ENCODE data around the gene MOGAT1.

DNA sequence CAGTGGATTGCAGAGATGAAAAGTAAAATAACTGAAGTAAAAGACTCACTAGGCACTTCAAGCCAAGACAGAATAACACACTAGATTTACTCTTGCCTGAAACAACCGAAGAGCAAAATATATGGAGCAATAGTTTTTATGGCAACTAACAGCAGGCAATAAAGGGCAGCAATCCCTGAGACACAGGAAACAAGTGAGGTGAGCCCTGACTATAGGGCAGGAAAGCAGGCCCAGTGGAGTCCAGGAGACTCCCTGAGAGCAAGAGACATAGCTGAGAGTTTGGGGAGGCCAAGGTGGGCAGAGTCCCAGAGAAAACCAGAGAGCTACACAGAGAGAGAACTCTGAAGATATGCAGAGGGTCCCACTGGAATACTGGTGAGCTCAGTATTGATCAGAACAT is 34.4 kb upstream of the MOGAT1 start:
- TF ChIP-seq, protein P1, sequence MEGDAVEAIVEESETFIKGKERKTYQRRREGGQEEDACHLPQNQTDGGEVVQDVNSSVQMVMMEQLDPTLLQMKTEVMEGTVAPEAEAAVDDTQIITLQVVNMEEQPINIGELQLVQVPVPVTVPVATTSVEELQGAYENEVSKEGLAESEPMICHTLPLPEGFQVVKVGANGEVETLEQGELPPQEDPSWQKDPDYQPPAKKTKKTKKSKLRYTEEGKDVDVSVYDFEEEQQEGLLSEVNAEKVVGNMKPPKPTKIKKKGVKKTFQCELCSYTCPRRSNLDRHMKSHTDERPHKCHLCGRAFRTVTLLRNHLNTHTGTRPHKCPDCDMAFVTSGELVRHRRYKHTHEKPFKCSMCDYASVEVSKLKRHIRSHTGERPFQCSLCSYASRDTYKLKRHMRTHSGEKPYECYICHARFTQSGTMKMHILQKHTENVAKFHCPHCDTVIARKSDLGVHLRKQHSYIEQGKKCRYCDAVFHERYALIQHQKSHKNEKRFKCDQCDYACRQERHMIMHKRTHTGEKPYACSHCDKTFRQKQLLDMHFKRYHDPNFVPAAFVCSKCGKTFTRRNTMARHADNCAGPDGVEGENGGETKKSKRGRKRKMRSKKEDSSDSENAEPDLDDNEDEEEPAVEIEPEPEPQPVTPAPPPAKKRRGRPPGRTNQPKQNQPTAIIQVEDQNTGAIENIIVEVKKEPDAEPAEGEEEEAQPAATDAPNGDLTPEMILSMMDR (IDR thresholded peaks at IDR 0.05): no peak
- no peak for TF ChIP-seq ZFX (IDR thresholded peaks at IDR 0.05; ENCODE audit: borderline replicate concordance)

All from 22Rv1 (cell line).